NCI-H2107 (cell line): Measurements from ENCODE around the gene GTF2IRD1.
A peak's percentile ranks its signal among the peaks of the same experiment; 100 is the strongest.
"Not testable (repeated sequence)": the region's sequence is repeated elsewhere in the genome, so short reads cannot be mapped to it uniquely, and the experiment has no call there.

ENCODE experiments used
- DNase-seq: peaks from one replicate; lab custom pipeline; 2025; lab: John Stamatoyannopoulos, UW

GTF2IRD1 gene

GRCh38 chr7:74467876-74468275 is 14.2 kb downstream of the GTF2IRD1 start:
- DNase-seq = no peak

GRCh38 chr7:74470504-74470903 is 16.8 kb downstream of the GTF2IRD1 start:
- no peak for DNase-seq

DNA sequence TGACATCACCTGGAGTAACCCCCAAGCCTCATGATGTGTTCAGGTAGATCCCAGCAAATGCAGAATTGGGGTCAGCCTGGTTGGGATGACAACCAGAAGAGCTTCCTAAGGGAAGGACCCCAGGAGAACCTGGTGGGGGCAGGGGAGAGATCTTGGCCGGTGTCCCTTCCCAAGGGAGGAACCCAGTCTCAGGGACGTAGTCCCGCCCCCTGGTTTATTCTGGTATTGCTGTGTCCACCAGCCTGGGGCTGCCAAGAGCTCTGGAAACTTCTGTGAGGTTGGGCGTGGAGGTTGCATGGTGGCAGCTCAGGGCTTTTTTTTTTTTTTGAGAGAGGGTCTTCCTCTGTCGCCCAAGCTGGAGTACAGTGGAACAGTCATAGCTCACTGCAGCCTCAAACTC is 19.4 kb downstream of the GTF2IRD1 start:
- no peak for DNase-seq

- no peak for DNase-seq
Measured at GRCh38 chr7:74474271-74474865, 20.7 kb downstream of the GTF2IRD1 start.

DNA sequence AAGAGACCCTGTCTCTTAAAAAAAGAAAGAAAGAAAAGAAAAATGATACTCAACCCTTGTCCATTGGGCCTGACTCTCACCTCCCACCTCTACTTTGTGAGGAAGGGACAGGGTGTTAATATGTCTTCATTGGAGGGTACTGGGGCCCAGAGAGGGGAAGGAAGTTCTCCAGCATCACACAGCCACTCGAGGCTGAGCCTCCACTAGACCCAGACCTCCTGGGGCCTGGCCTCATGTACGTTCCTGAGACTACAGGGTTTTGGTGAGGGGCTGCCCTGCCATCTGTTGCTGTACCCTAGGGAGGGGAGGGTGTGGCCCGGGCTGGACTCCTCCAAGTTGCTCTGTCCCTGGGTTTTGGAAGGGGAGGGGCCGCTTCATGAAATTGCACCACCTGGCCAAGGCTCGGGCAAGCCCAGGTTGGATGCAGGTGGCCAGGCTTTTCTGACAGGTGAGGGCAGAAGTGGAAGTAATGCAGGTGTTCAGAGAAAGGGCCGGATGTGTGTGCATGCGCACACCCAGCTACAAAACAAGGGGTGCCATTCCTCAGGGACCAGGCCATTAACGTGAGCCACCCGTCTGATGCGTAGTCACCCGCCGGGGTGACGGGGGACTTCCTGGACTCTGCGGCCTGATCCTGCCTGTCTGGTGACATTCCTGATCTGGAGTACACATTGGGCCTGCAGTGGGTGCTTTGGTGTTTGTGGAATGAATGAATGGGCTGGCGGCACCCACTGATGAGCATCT is 21.7 kb downstream of the GTF2IRD1 start:
- DNase-seq = peak; percentile 66

DNA sequence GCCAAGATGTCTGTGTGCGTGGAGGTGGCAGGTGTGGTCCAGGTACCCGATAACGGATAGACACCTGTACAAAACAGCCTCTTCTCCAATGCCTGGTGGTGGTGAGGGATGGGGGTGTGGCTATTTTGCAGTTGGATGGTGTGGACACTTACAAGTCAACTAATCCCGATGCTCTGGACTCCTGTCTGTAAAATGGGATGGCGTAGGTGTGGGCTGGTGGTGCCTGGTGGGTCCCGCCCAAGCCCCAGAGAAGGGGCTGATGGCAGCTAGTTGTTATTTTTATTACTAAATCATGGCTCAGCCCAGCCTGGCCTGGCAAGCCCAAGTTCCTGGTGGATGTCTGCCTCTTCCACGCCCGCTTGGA is 22.3 kb downstream of the GTF2IRD1 start:
- DNase-seq = no peak

DNA sequence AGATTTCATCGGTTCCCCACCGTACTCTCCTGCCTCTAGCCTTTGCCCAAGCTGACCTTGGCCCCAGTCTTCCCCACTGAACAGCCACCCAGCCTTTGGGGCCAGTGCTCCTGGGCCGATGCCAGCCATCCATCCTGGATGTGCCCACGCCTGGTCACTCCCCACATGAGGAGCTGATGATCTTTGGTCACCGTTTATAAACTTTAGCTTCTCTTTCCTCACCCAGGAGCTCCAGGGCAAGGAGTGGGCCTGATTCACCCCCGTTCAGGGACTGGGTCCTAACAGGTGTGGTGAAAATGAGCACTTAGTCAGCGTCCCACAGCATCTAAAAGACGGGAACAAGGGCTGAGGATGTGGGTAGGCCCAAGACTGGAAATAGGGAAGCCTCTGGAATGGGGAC is 22.9 kb downstream of the GTF2IRD1 start:
- no peak for DNase-seq

- DNase-seq = no peak
Measured at GRCh38 chr7:74478671-74479065, 25.0 kb downstream of the GTF2IRD1 start.

DNA sequence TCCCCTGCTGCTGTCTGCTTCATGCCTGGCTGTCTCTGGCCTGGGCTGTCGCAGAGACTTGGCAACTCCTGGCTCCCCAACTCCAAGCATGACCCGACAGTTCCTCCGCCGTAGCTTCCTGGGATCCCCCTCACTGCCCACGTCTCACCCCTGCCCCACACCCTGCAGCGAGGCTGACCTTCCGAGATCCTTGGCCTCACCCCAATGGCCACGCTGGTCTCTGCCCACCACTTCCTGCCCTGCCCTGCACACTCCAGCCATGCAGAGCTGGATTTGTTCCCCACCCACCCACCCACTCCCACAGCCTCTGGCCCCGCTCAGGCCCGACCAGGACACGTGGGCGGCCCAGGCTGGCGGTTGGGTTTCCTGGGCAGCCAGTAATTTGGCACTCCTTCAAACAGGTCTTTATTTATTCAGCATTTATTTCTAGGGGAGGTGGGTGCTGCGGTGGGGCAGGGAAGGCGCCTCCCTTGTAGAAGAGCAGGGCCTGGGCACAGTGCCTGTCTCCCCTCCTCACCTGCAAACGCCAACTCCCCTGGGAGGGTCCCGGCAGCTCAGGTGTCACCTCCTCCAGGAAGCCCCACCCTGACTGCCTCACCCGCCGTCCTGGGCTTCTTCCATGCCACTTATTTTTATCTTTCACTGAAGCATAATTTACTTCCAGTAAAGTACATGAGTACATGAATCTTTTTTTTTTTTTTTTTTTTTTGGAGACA is 25.5 kb downstream of the GTF2IRD1 start:
- DNase-seq = peak; percentile 88

- DNase-seq = peak; percentile 69
Measured at GRCh38 chr7:74479961-74480829, 26.5 kb downstream of the GTF2IRD1 start.

DNA sequence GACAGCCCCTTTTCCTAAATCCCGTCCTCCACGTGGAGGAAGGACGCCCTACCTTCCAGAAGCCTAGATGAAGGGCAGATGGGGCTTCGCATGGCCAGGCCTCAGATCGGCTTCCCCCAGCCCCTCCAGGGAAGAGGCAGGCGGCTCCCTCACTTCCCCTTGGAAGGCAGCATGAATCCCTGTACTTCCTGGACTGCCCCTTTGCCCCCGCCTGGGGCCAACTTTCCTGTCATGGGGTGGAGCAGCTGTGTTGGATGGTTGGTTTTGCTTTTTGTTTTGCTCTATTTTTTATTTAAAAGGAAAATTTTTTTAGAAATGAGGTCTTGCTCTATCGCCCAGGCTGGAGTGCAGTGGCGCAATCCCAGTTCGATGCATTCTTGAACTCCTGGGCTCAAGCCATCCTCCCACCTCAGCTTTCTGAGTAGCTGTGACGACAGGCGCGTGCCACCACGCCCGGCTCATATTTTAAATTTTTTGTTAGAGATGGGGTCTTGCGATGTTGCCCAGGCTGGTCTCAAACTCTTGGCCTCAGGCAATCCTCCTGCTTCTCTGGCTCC is 27.2 kb downstream of the GTF2IRD1 start:
- no peak for DNase-seq

GRCh38 chr7:74481458-74482196 is 27.9 kb downstream of the GTF2IRD1 start:
- DNase-seq = no peak

DNA sequence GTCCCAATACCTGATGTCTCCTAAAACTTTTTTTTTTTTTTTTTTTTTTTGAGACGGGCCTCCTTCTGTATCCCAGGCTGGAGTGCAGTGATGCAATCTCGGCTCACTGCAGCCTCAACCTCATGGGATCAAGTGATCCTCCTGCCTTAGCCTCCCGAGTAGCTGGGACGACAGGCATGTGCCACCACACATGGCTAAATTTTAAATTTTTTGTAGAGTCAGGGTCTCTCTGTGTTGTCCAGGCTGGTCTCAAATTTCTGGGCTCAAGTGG is 28.4 kb downstream of the GTF2IRD1 start:
- DNase-seq = no peak

DNA sequence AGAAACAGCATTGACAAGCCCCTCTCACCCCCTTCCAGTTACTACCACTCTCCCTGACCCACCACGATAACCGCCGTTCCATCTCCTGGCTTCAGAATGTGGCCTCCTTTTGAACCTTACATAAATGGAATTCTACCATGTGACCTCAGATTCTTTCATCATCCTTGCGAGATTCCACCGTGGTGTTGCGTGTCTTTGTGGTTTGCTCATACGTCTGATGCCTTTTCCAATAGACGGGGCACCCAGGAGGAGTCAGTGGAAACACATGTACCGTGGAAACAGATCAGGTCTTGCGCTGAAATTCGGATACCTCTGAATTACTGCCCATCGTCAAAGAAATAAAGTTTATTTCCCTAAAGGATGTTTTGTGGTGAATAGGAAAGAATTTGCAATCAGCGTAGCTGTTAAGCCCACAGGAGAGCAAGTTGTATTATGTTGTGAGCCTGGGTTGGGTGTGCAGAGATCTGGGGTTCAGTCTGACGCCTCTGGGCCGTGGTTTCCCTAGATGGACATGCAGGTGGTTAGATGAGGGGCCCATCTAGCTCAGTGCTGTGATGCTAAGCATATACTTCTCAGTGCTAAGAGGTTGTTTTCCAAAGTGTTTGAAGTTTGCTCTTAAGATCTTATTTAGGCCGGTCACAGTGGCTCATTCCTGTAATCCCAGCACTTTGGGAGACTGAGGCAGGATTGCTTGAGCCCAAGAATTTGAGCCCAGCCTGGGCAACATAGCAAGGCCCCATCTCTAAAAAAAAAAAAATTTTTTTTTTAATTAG is 29.1 kb downstream of the GTF2IRD1 start:
- DNase-seq = no peak

GRCh38 chr7:74483402-74484336 is 30.0 kb downstream of the GTF2IRD1 start:
- DNase-seq = no peak

- no peak for DNase-seq
Measured at GRCh38 chr7:74485611-74486010, 31.9 kb downstream of the GTF2IRD1 start.

- DNase-seq = not testable (repeated sequence)
Measured at GRCh38 chr7:74488518-74489030, 34.9 kb downstream of the GTF2IRD1 start.

DNA sequence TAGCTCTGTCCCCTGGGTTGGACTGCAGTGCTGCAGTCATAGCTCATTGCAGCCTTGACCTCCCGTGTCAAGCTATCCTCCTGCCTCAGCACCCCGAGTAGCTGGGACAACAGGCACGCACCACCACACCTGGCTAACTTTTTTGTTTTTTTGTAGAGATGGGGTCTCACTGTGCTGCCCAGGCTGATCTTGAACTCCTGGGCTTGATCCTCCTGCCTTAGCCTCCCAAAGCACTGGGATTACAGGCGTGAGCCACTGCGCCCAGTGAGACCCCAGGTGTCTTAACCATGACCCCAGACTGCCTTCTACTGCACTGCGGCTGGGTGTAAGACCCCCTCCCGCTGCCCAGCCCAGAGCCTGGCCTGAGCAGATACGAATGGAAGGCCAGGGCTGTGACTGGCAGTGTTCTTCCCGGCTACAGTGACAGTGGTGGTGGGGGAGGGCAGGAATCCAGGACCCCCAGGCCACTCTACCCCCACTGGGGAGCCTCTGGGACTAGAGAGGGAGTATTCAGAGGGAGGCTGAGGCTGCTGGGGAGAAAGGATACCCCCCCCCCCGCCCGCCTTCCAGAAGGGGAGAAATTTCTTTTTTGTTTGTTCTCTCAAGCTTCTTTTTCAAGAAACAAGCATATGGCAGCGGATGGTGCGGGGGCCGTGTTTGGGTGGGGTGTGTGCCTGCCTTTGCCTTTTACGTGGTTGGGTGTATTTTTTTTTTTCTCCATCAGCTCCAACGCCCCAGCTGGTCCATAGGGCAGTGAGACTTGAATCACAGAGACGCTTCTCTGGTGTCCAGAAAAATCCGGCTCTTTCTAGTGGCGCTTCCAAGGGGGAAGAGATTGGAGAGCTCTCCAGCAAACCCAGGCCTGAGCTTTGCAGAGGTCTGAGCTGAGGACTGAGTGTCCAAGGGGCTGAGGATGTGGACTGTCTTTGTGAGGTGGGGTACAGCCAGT is 36.6 kb downstream of the GTF2IRD1 start:
- DNase-seq = no peak
